Kidney (tissue), 14 donors: ENCODE measurements around the gene COL5A3. TPM values are rescaled to one million over a fixed set of nuclear protein-coding genes. Genes with fewer than 3 reads are reported as not detected.
"Not testable (repeated sequence)": the region's sequence is repeated elsewhere in the genome, so short reads cannot be mapped to it uniquely, and the experiment has no call there.

Source experiments
- DNase-seq, 5 donors: peaks; one replicate each; pipeline ENCODE4 v3.0.0-alpha.2; 2013 to 2020
- FAIRE-seq: peaks from 2 replicates; lab custom pipeline; 2012; peaks lifted over from hg19 to GRCh38; lab: Jason Lieb, UNC
- H3K27ac ChIP-seq, 2 donors: one replicate each; pipeline ENCODE4 v1.7.0; 2013; ENCODE audit warnings: low read depth in 2 of 2, low read length in 2 of 2, inconsistent platforms in 1 of 2
- H3K27me3 ChIP-seq: one replicate; pipeline ENCODE4 v1.7.1; 2013; ENCODE audit warnings: low read length, inconsistent platforms; ENCODE audit not compliant: control insufficient read depth, insufficient read depth
- H3K36me3 ChIP-seq, 3 donors: one replicate each; pipeline versions ENCODE4 v1.7.0 to v1.7.1; 2013; ENCODE audit warnings: low read length in 3 of 3, control low read depth in 1 of 3, inconsistent platforms in 1 of 3; ENCODE audit not compliant: insufficient read depth in 3 of 3, control insufficient read depth in 2 of 3
- H3K4me1 ChIP-seq, 3 donors: one replicate each; pipeline versions ENCODE4 v1.7.0 to v1.7.1; 2013; ENCODE audit warnings: low read length in 3 of 3, inconsistent platforms in 1 of 3, low read depth in 1 of 3; ENCODE audit not compliant: control insufficient read depth in 2 of 3, insufficient read depth in 2 of 3
- H3K4me3 ChIP-seq, 3 donors: one replicate each; pipeline versions ENCODE4 v1.7.0 to v1.8.1; 2013; ENCODE audit warnings: low read length in 3 of 3, control low read depth in 1 of 3, inconsistent platforms in 1 of 3
- H3K9ac ChIP-seq, 3 donors: one replicate each; pipeline versions ENCODE4 v1.7.0 to v1.7.1; 2013; ENCODE audit warnings: low read length in 3 of 3, control low read depth in 1 of 3, inconsistent platforms in 1 of 3
- H3K9me3 ChIP-seq, 3 donors: one replicate each; pipeline versions ENCODE4 v1.7.0 to v1.7.1; 2013; ENCODE audit warnings: low read length in 3 of 3, control low read depth in 1 of 3, inconsistent platforms in 1 of 3; ENCODE audit not compliant: control insufficient read depth in 2 of 3, insufficient read depth in 1 of 3
- CTCF ChIP-seq: IDR thresholded peaks from 3 replicates; pipeline ENCODE4 v1.5.1; 2012; ENCODE audit warnings: mild to moderate bottlenecking, moderate library complexity, borderline replicate concordance; ENCODE audit not compliant: insufficient read depth; ENCODE audit errors: extremely low read depth
- intact Hi-C: fragments of 100-400 bp; cut with DNase I; formaldehyde crosslinking; loops from one replicate; pipeline ENCODE4 v1.11.1; 2022
- polyA plus RNA-seq: library from polyadenylated mRNA; stranded (reverse); fragments of 350-450 nt; fragmentation: Illumina TruSeq; extraction: RNeasy Lipid Tissue Mini Kit (QIAGEN cat#74804); gene quantifications from one replicate; pipeline ENCODE4 v1.2.3, GENCODE V29; 2014; ENCODE audit warnings: low read depth, low replicate concordance; ENCODE audit not compliant: insufficient read depth
- total RNA-seq: library from RNA; stranded (reverse); fragmentation: NEBNext Ultra II Directional; extraction: Animal tissue kit (Norgen Biotek cat#: 25700); gene quantifications from one replicate; pipeline ENCODE4 v1.2.1, GENCODE V29; 2021
- donor health status: control.
- donor health status: control.
- donor health status: control.
- donor health status: control.
- donor health status: control.
- donor health status: DM: yes; HTN: yes; CAD: no.
- donor health status: Normal renal cell carcinoma (clear cell type).

The COL5A3 gene
- total and polyA plus RNA-seq, 2 donors from 2014 or later: 0.97 to 5.1 TPM

GRCh38 chr19:9947441-9947840 lies 62.9 kb downstream of the COL5A3 start:
- H3K9ac ChIP-seq: no peak overlapping the region
- no peak for FAIRE-seq
- no peak for DNase-seq
- H3K27ac ChIP-seq: no peak overlapping the region
- TF ChIP-seq CTCF: no peak
- H3K9me3 ChIP-seq: no peaks in the 10 kb centered on the region
- H3K27me3 ChIP-seq: no peaks in the 10 kb centered on the region
- no peaks in the 10 kb centered on the region for H3K36me3 ChIP-seq
- H3K4me1 ChIP-seq: no peaks in the 10 kb centered on the region
- no peak overlapping the region for H3K4me3 ChIP-seq
- intact Hi-C loops: no loop called here

GRCh38 chr19:9946528-9947125 lies 63.7 kb downstream of the COL5A3 start:
- H3K27ac ChIP-seq, H3K9ac ChIP-seq, intact Hi-C loops, H3K36me3 ChIP-seq, FAIRE-seq, H3K9me3 ChIP-seq, H3K4me1 ChIP-seq, H3K27me3 ChIP-seq, H3K4me3 ChIP-seq, DNase-seq: not testable (repeated sequence)

- no peak for TF ChIP-seq CTCF
- Histone ChIP-seq H3K27ac (peak overlapping the region in 1 of 2 donors; percentile 23), H3K4me1 (no peaks in the 10 kb centered on the region), H3K9me3 (peaks cover 0 to 3% (median 3%) of the 10 kb centered on the region in 3 donors), H3K4me3 (no peak overlapping the region), H3K36me3 (no peaks in the 10 kb centered on the region), H3K27me3 (no peaks in the 10 kb centered on the region), H3K9ac (no peak overlapping the region)
- DNase-seq (peak; percentile 45 to 93 (median 54)), FAIRE-seq (no peak)
- intact Hi-C loops: no loop called here
Measured at GRCh38 chr19:9945319-9945966, 64.9 kb downstream of the COL5A3 start.

- Histone ChIP-seq H3K4me1 (no peaks in the 10 kb centered on the region), H3K9me3 (peaks cover 0 to 3% (median 3%) of the 10 kb centered on the region in 3 donors), H3K27me3 (no peaks in the 10 kb centered on the region), H3K36me3 (no peaks in the 10 kb centered on the region), H3K9ac (no peak overlapping the region), H3K4me3 (no peak overlapping the region), H3K27ac (no peak overlapping the region)
- FAIRE-seq (no peak), DNase-seq (no peak)
- no peak for TF ChIP-seq CTCF
- intact Hi-C loops: no loop called here
Measured at GRCh38 chr19:9943744-9944143, 66.6 kb downstream of the COL5A3 start.
